ENCODE measurements around the gene PPP1R1B. TPM values are rescaled to one million over a fixed set of nuclear protein-coding genes. Genes with fewer than 3 reads are reported as not detected.

PPP1R1B gene
- total RNA-seq, 2 donors from 2014 or later: 0.38 to 2.3 TPM

DNA sequence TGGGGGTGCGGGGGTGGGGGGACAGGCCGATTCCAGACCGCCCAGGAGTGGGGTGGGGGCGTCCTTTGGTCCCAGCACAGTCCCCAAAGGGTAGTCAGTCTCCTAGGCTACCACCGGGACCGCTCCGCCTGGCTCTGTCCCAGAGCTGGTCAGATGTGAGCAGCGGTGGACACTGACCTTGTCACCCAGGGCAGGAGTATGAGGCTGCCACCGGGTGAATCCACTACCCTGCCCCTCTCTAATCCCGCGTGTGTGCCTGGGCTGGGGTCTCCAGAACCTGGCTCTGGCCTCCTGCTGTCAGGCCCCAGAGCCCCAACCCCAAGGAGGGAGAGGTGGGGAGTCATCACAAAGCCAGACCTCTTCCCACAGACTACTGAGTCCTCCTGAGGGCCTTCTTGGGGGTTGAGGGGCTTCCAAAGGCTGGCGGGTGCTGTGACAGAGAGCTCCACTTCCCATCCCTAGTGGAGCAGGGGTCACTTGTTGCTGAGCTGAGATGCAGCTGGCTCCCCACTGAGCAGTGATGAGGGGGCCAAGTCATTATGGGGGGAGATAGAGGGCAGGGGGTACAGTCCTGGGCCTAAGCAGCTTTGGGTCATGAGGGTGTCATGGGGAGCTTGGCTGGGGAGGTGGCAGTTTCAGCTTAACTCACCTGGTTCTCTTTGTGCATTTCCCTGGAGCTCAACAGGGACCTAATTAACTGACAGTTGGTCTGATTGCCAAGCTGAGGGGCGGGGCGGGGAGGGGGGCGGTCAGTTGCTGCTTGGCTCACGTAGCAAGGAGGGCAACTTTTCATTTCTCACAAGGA is 1.2 kb downstream of the PPP1R1B start:
- intact Hi-C loops (cut with DNase I): loop anchor here in 1 of 2 donors (5.0 kb wide), 1 partner anchor 76 kb away; no protein-coding TSS in a partner anchor

DNA sequence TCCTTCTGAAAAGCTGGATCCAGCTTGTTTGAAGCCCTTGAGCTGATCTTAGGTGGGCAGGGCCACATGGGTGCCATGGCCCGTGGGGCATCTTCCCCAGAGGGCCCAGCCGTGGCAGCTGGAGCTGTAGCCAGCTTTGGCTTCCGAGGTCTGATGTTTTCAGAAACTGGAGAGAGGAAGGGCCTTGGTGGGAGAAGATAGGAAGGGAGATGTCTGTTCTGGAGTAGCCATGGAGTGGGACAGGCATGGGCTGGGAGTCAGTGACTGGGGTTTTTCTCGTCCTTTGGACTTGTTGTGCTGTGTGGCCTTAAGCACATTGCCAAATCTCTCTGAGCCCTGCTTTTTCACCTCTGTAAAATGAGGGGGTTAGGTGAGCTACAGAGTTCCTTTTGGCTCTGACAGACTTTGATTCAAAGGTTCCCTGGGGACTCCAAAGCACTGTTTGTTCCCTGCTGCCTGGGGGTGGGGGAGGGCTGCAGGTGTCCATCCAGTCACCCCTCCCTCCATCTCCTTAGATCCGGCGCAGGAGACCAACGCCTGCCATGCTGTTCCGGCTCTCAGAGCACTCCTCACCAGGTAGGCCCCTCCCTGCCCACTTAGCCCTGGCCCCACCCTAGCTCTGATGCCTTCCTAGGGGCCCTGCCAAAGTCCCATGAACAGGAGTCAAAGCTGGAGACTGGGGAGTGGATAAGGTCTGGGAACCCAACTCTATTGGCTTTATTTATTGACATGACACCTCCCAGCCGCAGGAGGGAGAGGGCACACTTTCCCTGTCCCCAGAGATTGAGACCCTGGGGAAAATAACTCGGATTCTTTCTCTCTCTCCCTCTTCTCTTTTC is 2.1 kb downstream of the PPP1R1B start:
- intact Hi-C loops (cut with DNase I): loop anchor here in 1 of 2 donors (5.0 kb wide), 1 partner anchor 77 kb away; no protein-coding TSS in a partner anchor
- DNase-seq (ENCODE audit: low spot score): no peak

More for the DNA sequence above, 1.2 kb downstream of the PPP1R1B start:
- no peak for DNase-seq (ENCODE audit: low spot score)

DNA sequence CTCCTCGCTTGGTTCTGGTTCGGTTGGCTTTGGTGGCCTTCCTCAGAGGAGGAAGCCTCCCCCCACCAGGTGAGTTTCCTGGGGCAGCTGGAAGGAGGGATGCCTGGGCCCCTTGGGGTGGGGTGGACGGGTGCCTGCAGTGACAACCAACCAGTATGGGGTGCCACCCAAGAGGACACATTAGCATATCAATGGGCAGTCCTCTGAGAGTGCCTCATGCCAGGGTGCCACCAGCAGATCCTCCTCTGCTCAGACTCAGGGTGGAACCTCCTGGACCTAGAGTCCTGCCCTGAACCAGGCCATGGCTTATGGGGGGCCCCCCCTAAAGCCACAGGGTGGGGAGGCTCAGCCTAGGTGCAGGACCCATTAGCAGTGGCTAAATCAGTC is 2.7 kb downstream of the PPP1R1B start:
- intact Hi-C loops (cut with DNase I): loop anchor here in 1 of 2 donors (5.0 kb wide), 1 partner anchor 77 kb away; no protein-coding TSS in a partner anchor
- no peak for DNase-seq (ENCODE audit: low spot score)

DNA sequence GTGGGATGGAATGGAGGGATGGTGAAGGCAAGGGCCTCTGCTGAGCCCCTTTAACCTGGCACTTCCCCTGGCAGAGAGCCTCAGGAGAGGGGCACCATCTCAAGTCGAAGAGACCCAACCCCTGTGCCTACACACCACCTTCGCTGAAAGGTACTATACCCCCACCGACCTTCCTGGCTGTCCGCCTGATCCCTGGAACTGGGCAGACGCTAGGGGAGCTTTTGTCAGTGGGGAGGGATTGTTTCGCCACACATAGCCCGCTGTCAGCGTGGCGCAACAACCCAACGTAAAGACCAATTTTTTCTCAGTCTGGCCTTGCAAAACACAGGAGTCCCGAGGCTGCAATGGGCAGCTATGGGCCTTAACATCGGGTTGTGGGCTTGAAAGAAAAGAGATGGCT is 3.1 kb downstream of the PPP1R1B start:
- intact Hi-C loops (cut with DNase I): loop anchor here in 1 of 2 donors (5.0 to 10.0 kb wide), 2 partner anchors 55 to 78 kb away; partner anchors contain the start of gene PGAP3
- no peak for DNase-seq (ENCODE audit: low spot score)

DNA sequence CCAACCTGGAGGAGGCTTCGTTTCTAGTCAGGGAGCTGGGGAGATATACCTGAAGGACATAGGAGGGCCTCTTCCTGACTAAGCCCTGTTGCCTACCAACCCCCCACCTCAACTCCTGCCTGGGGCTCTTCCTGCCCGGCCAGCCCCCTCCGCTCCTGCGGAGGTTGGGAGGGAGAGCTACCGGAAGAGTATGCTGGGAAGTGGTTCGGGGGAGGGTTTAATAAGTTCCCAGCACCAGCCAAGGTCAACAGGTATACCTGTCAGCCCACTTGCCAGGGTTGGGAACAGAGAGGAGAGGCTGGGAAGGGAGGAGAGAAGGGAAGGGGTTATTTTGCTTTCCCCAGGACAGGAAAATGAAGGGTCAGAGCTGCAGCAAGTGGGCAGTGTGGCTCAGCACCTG is 4.7 kb downstream of the PPP1R1B start:
- intact Hi-C loops (cut with DNase I): loop anchor here in 1 of 2 donors (10.0 kb wide), 1 partner anchor 53 kb away; the partner anchor contains the start of gene PGAP3

DNA sequence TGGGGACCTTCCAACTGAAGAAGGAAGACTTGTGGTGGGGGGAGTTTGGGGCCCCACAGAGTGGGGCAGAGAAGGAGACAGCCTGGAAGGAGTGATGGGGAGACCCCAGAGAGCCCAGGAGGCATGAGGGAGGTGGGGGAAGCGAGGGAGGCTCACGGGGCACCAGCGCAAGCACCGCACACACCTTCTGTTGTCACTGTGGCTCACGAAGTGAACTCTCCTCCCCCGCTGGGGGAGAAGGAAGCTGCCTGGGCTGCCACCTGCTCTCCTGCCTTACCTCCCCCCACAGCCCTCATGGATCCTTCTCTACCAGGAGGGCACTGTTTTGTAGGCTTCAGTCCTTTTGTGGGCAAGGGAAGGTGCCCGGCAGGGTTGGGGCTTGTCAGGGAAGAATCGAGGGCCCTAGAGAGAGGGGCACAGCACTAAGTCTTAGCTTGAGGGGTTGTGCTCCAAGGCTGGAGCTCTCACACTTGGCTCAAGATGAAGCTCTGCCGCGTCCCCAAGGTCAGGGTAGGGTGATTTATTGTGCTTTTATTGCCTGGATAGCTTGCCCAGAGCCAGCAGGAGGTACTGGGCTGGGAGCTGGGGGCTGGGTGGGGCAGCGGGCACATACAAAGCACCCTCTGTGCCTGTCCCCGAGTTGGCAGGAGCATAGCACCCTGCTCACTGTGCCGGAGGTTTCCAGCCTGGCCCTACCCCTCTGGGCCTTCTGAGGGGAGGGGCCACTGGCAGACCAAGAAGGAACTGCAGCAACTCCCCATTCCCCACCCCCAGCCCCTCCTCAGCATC is 5.6 kb downstream of the PPP1R1B start:
- DNase-seq (ENCODE audit: low spot score): no peak
- intact Hi-C loops (cut with DNase I): loop anchor here in 1 of 2 donors (10.0 kb wide), 1 partner anchor 52 kb away; the partner anchor contains the start of gene PGAP3

More for the DNA sequence above, 4.7 kb downstream of the PPP1R1B start:
- DNase-seq (ENCODE audit: low spot score): no peak

DNA sequence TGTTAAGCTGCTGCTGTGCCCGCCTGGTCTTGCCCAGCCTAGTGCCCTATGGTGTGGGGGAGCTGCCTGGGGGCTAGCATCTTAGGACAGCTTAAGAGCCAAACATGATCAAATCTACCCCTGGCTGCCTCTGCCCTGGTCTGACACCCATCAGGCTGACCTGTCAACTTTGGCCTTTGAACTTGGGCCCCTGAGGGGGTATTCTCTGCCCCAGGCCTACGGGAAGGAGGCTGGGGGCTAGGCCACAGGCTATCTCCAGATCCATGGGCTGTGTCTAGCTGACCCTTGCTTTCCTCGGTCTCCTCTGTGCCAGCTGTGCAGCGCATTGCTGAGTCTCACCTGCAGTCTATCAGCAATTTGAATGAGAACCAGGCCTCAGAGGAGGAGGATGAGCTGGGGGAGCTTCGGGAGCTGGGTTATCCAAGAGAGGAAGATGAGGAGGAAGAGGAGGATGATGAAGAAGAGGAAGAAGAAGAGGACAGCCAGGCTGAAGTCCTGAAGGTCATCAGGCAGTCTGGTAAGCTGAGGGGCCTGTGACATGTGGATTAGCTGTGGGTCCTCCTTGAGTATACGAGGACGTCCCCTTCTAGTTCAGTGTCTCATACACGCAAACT is 6.9 kb downstream of the PPP1R1B start:
- DNase-seq (ENCODE audit: low spot score): no peak
- intact Hi-C loops (cut with DNase I): loop anchor here in 1 of 2 donors (10.0 kb wide), 1 partner anchor 51 kb away; the partner anchor contains the start of gene PGAP3

DNA sequence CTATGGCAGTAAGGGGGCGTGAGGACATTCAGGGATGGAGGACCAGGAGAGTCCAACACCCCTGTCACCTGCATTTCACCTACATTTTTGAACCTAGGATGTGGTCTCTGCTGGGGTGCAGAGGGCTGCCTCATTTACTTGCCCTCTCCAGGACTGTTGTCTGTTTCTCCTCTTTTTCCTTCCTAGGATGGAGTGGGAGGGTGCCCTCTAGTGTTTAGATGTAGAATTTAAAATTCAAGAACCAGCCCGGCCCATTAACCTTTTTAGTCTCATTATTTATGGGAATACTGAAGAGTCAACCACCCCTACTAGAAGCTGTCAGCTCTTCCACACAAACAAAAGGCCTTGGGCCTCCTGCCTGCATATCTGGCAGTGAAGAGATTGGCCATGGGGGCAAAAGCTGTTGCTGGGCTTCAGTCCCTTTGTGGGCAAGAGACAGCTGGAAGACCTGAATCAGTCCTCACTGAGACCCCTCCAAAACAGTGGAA is 7.7 kb downstream of the PPP1R1B start:
- no peak for DNase-seq (ENCODE audit: low spot score)
- intact Hi-C loops (cut with DNase I): loop anchor here in 1 of 2 donors (10.0 kb wide), 1 partner anchor 50 kb away; the partner anchor contains the start of gene PGAP3

DNA sequence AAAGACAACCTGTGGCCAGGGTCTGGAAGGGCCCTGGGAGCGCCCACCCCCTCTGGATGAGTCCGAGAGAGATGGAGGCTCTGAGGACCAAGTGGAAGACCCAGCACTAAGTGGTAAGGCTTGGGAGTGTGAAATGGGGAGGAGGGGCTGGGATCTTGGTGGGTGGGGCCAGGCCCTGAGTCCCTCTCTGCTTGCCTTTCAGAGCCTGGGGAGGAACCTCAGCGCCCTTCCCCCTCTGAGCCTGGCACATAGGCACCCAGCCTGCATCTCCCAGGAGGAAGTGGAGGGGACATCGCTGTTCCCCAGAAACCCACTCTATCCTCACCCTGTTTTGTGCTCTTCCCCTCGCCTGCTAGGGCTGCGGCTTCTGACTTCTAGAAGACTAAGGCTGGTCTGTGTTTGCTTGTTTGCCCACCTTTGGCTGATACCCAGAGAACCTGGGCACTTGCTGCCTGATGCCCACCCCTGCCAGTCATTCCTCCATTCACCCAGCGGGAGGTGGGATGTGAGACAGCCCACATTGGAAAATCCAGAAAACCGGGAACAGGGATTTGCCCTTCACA is 8.9 kb downstream of the PPP1R1B start:
- intact Hi-C loops (cut with DNase I): loop anchor here in 1 of 2 donors (5.0 to 10.0 kb wide), 2 partner anchors 49 to 117 kb away; partner anchors contain the start of gene PGAP3
- DNase-seq (ENCODE audit: low spot score): no peak

DNA sequence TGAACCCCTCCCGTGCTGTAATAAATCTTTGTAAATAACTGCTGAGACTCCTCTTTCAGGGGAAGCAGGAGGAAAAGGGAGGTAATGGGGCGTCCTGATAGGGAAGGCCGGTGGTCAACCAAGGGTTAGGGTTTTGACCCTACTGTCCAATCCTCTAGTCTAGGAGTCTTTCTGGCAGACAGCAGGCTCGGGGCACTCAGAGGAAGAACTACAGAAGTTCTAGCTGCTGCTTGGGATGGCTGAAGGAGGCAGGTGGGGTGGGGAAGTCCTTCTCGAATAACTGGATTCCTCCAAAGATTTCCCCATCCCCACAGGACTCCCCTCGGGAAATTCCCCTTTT is 9.8 kb downstream of the PPP1R1B start:
- DNase-seq (ENCODE audit: low spot score): no peak
- intact Hi-C loops (cut with DNase I): loop anchor here in 1 of 2 donors (5.0 to 10.0 kb wide), 2 partner anchors 48 to 116 kb away; partner anchors contain the start of gene PGAP3

DNA sequence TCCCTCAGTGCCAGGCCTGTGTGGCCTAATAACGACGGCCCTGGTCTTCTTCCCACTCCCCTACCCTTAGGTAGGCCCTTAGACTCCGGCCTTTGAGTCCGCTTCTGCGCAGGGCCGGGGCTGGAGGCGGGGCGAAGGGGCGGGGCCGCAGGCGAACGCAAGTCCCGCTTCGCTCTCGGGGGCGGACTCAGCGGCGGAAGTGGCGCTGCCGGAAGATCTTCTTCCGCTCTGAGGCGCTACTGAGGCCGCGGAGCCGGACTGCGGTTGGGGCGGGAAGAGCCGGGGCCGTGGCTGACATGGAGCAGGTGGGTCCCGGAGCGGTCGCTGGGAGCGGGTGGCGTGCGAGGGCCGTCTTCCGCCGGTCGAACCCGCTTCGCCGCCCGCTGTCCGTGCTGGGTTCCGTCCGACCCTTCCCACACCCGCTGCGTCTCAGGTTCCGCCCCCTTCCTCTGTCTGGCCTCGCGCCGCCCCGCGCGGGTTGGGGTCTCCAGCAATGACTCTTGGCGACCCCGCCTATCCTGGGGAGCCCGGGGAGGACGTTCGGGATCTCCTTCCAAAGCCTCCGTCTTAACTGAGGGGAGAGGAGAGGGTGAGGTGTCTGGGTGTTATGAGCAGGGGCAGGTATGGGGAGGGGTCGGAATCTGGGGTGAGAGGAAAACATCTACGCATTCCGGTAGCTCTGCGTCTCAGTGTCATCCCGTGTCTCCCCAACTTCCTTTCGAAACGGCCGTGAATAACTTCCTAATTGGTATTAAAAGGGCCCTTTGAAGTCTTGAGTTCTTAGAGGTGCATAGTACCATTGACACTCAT is 10.4 kb downstream of the PPP1R1B start, which contains the start of gene STARD3:
Gene STARD3, plus strand, starts transcription at position 218 of the 810 bp plus-strand sequence. CDS start 16,388 bp downstream, outside the sequence.
- intact Hi-C loops (cut with DNase I): loop anchor here in 1 of 2 donors (5.0 to 10.0 kb wide), 2 partner anchors 48 to 115 kb away; partner anchors contain the start of gene PGAP3
- peak; percentile 98 for DNase-seq (ENCODE audit: low spot score)

DNA sequence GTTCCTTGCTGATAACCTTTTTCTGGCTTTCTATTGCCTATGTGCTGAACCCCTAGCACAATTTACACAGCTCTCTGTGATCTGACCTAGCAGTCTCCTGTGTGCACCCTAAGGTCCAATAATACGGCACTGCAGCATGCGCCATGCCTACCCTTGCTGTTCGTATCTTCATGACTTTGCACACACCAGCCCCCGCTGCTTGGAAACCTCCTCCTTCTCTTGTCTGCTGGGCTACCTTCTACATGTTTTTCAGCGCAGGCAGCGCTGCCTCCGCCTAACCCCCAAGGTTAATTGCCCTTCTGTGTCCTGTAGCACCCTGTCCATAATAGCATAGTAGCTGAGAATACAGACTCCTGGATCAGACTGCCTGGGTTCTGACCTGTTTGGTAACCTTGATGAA is 11.6 kb downstream of the PPP1R1B start:
- DNase-seq (ENCODE audit: low spot score): no peak
- intact Hi-C loops (cut with DNase I): loop anchor here in 1 of 2 donors (5.0 to 10.0 kb wide), 2 partner anchors 46 to 114 kb away; partner anchors contain the start of gene PGAP3

DNA sequence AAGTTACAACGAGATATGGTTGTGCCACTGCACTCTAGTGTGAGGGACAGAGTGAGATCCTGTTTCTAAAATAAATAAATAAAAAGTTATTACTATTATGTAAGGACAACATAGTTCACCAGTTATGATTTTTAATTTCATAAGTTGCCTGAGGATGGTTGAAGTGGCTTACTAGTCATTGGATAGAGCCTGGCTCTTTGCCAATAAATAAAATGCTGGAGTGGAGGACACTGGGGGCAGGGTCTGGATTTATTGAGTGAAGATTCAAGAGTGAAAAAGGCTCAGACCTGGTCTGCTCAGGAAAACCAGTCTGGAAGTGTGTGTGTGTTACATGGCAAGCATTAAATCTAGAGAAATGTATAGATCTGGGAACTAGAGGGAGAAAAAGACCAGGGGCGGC is 12.3 kb downstream of the PPP1R1B start:
- intact Hi-C loops (cut with DNase I): loop anchor here in 1 of 2 donors (5.0 to 10.0 kb wide), 2 partner anchors 46 to 113 kb away; partner anchors contain the start of gene PGAP3
- DNase-seq (ENCODE audit: low spot score): no peak

DNA sequence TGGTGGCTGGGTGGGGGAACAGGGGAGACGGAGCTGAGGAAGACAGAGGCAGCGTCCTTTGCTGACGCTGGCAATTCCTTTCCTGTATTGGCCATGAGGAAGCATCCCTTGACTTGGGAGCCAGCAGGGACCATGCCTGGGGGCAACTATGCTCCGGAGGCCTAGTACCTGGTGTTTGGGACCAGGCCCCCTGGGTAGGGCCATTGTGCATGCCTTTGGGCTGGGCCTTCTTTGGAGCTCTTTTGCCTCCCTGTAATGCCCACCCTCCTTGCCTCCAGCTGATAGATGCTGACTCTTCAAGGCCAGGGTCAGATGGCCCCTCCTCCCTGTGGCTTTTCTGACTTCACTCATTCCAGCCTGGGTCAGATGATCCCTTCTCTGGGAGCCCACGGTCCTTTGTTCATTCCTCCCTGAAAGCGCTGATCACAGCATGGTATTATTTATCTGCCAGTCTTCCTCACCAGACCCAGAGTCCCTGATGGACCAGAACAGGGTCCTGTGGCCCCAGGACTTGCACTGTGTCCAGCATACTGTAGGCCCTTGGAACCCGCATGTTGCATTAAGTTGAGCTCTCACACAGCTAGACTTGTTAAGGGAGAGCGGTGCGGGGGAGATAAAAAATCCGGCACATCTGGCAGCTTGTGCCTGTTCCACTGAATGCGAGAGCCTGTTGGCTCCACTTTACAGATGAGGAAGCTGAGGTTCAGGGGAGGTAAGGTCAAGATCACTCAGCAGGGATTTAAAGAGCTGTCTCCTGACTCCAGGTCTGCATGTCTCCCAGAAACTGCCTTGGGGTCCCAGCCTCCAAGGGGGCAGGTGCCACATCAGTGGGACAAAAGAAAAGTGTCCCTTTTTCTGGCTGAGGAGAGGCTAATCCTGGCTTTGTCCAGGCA is 13.1 kb downstream of the PPP1R1B start:
- intact Hi-C loops (cut with DNase I): loop anchor here in 1 of 2 donors (5.0 to 10.0 kb wide), 2 partner anchors 45 to 112 kb away; partner anchors contain the start of gene PGAP3
- DNase-seq (ENCODE audit: low spot score): no peak

DNA sequence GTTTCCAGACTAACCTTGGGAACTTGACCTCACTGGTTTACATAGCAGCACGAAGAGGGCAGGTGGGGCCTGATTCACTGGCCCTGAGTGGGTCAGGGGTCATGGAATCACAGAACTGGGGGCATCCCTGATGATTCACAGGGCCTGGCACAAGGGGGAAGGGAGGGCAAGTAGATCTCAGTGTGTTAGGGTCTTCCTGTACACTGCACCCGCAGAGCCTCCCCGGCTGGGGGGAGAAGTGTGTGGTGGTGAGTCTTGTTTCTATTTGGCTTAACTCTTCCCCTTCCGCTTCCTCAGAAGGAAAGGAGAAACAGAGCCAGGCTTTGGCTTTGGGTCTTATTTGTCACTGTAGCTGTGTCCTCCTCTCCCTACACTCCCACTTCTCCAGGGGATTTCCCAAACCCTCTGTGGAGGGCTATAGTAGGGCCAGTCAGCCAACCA is 13.9 kb downstream of the PPP1R1B start:
- intact Hi-C loops (cut with DNase I): no loop called here
- DNase-seq (ENCODE audit: low spot score): no peak

All from posterior vena cava (tissue), 2 donors.